Testis (tissue), 3 donors: ENCODE measurements around the gene SCGB1D1. TPM values are rescaled to one million over a fixed set of nuclear protein-coding genes. Genes with fewer than 3 reads are reported as not detected.

ENCODE experiments used
- DNase-seq: peaks from one replicate; pipeline ENCODE4 v3.0.0-alpha.2; 2019
- H3K27ac ChIP-seq, 2 donors: fragments of 200-600 bp; sonication (generic); one replicate each; pipeline ENCODE4 v1.5.1; 2019
- H3K27me3 ChIP-seq: fragments of 200-600 bp; sonication (generic); one replicate; pipeline ENCODE4 v1.5.1; 2019
- H3K36me3 ChIP-seq: fragments of 200-600 bp; sonication (generic); one replicate; pipeline ENCODE4 v1.5.1; 2017; ENCODE audit warnings: low read depth; ENCODE audit errors: missing control alignments
- H3K4me1 ChIP-seq: fragments of 200-600 bp; sonication (generic); one replicate; pipeline ENCODE4 v1.5.1; 2019
- H3K4me3 ChIP-seq, 2 donors: fragments of 200-600 bp; sonication (generic); one replicate each; pipeline ENCODE4 v1.5.1; 2017 to 2019
- H3K9me3 ChIP-seq: fragments of 200-600 bp; sonication (generic); one replicate; pipeline ENCODE4 v1.5.1; 2017
- CTCF ChIP-seq, 3 experiments: fragments of 450-650 bp in 2 of 3; fragments of 200-600 bp in 1 of 3; sonication (generic) in 1 of 3; IDR thresholded peaks; one replicate each; pipeline ENCODE4 v1.5.1; 2016 to 2019; ENCODE audit warnings: antibody characterized with exemption in 3 of 3, mild to moderate bottlenecking in 2 of 3, moderate library complexity in 1 of 3
- POLR2A ChIP-seq: fragments of 450-650 bp; IDR thresholded peaks from one replicate; pipeline ENCODE4 v1.6.1; 2017; ENCODE audit warnings: antibody characterized with exemption, mild to moderate bottlenecking, moderate library complexity
- WGBS, 2 donors: methylation state at CpG; one replicate each; pipeline ENCODE4 v1.1.5; 2018; 5-methylcytosine and 5-hydroxymethylcytosine counted together
- intact Hi-C: fragments of 100-400 bp; cut with DNase I; formaldehyde crosslinking; loops from one replicate; pipeline ENCODE4 v1.15.1; 2023; ENCODE audit warnings: low total_unique reads
- polyA plus RNA-seq: library from polyadenylated mRNA; stranded (reverse); fragments of 350-450 nt; fragmentation: Illumina TruSeq; extraction: RNeasy Lipid Tissue Mini Kit (QIAGEN cat#74804); gene quantifications from one replicate; pipeline ENCODE4 v1.2.3, GENCODE V29; 2014; ENCODE audit warnings: low read depth, low replicate concordance; ENCODE audit not compliant: insufficient read depth
- total RNA-seq, 2 donors: library from RNA; depleted of rRNA; stranded (reverse); fragments of >200 nt; gene quantifications; one replicate each; pipeline ENCODE4 v1.2.3, GENCODE V29; 2016

The SCGB1D1 gene
- total and polyA plus RNA-seq, 3 donors from 2014 or later: not detected

- H3K9me3 ChIP-seq: no peaks in the 10 kb centered on the region
- no peak for DNase-seq
- intact Hi-C loops: no loop called here
- TF ChIP-seq POLR2A: no peak
- TF ChIP-seq CTCF (IDR thresholded peaks at IDR 0.05): no peak
- no peak overlapping the region for H3K4me3 ChIP-seq
- no peaks in the 10 kb centered on the region for H3K27me3 ChIP-seq
- H3K4me1 ChIP-seq: no peaks in the 10 kb centered on the region
- H3K36me3 ChIP-seq: no peaks in the 10 kb centered on the region
- no peak overlapping the region for H3K27ac ChIP-seq
- 61 to 75% methylated on average over 2 of the region's 2 CpGs for WGBS, 2 donors
These were observed 46.2 kb downstream of the SCGB1D1 start for GRCh38 chr11:62236187-62236586.

- Histone ChIP-seq H3K27me3 (no peaks in the 10 kb centered on the region), H3K9me3 (no peaks in the 10 kb centered on the region), H3K4me1 (no peaks in the 10 kb centered on the region), H3K36me3 (no peaks in the 10 kb centered on the region), H3K4me3 (no peak overlapping the region), H3K27ac (no peak overlapping the region)
- TF ChIP-seq POLR2A (no peak), CTCF (IDR thresholded peaks at IDR 0.05) (no peak)
- intact Hi-C loops: no loop called here
- DNase-seq: no peak
- 60 to 68% methylated on average over 4 of the region's 4 CpGs for WGBS, 2 donors
These were observed 47.5 kb downstream of the SCGB1D1 start for GRCh38 chr11:62237499-62237898.

DNA sequence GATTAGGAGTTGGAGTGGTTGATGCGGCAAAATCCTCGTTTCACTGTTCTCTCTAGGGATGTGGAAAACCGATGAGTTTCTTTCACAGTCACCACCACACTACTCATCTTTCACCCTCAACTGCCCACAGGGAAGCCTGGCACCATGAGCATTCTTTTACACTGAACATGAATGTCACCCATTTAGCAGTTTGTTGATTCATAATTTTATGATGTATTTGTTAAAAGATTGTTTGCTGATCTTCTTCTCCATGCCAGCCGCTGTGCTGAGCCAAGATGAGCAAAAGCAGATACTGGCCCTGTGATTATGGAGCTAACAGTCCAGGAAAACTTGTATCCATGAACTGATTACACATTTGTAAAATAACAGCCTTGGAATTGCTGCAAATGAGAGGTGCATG lies 48.1 kb downstream of the SCGB1D1 start:
- no peaks in the 10 kb centered on the region for H3K27me3 ChIP-seq
- no peak for DNase-seq
- TF ChIP-seq POLR2A (no peak), CTCF (IDR thresholded peaks at IDR 0.05) (no peak)
- no peaks in the 10 kb centered on the region for H3K36me3 ChIP-seq
- intact Hi-C loops: no loop called here
- 77 to 80% methylated on average over 4 of the region's 4 CpGs for WGBS, 2 donors
- H3K4me3 ChIP-seq: no peak overlapping the region
- H3K27ac ChIP-seq: no peak overlapping the region
- no peaks in the 10 kb centered on the region for H3K4me1 ChIP-seq
- H3K9me3 ChIP-seq: no peaks in the 10 kb centered on the region

DNA sequence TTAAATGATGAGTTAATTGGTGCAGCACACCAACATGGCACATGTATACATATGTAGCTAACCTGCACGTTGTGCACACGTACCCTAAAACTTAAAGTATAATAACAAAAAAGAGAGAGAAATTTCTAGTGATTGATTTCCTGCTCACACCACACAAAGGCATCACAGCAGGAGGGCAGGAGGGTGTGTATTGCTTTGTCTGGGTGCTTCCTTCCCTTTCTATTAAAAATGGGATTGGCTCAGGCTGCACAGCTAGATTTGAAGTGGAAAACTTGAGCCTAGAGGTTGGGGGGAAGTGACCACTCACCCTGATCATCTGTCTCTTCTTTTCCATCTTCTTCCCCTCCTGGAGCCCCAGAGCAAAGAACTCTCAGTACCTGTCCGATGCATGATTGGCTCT lies 51.1 kb downstream of the SCGB1D1 start:
- no peaks in the 10 kb centered on the region for H3K4me1 ChIP-seq
- H3K4me3 ChIP-seq: no peak overlapping the region
- TF ChIP-seq POLR2A (no peak), CTCF (IDR thresholded peaks at IDR 0.05) (no peak)
- WGBS, 2 donors: 82 to 90% methylated on average over 3 of the region's 3 CpGs
- H3K27me3 ChIP-seq: no peaks in the 10 kb centered on the region
- intact Hi-C loops: no loop called here
- no peak for DNase-seq
- H3K9me3 ChIP-seq: no peaks in the 10 kb centered on the region
- H3K36me3 ChIP-seq: no peaks in the 10 kb centered on the region
- H3K27ac ChIP-seq: no peak overlapping the region

GRCh38 chr11:62242021-62242420 lies 52.0 kb downstream of the SCGB1D1 start, which contains the start of gene SCGB1D2:
Gene SCGB1D2, plus strand, starts transcription at chr11:62242239. Its CDS starts 69 bp downstream, at chr11:62242308.
- no peaks in the 10 kb centered on the region for H3K27me3 ChIP-seq
- TF ChIP-seq CTCF (IDR thresholded peaks at IDR 0.05) (no peak), POLR2A (no peak)

More at GRCh38 chr11:62242021-62242420, 52.0 kb downstream of the SCGB1D1 start, which contains the start of gene SCGB1D2:
- intact Hi-C loops: no loop called here
- no peaks in the 10 kb centered on the region for H3K9me3 ChIP-seq
- H3K36me3 ChIP-seq: no peaks in the 10 kb centered on the region
- H3K4me3 ChIP-seq: no peak within 1 kb of the TSS
- no peaks in the 10 kb centered on the region for H3K4me1 ChIP-seq
- 35% methylated on average over 3 of the region's 3 CpGs for WGBS, 2 donors
- DNase-seq: peak; percentile 14
- H3K27ac ChIP-seq: no peak within 1 kb of the TSS
